HCT116 (cell line): ENCODE results near the gene OR2AE1. TPM values are rescaled to one million over a fixed set of nuclear protein-coding genes. Genes with fewer than 3 reads are reported as not detected.

Source experiments
- ATAC-seq: fragments of 200-7000 bp; cut with Tn5 transposase; 2 replicates; pipeline ENCODE4 v1.9.1; 2020; ENCODE audit warnings: mild to moderate bottlenecking, moderate library complexity
- BruUV-seq: library from RNA; stranded (reverse); fragments of 400-500 nt; replicated peaks from 2 replicates; lab custom pipeline; 2021; lab: Mats Ljungman, UMichigan
- CTCF ChIA-PET: fragments of 300-600 bp; sonication (Branson Sonifier 250); formaldehyde crosslinking; loops from one replicate; lab custom pipeline; 2021; ENCODE audit warnings: antibody characterized with exemption; lab: Charles Lee
- POLR2A ChIA-PET: fragments of 300-600, 350-600 bp; sonication (Branson Sonifier 250); formaldehyde crosslinking; loops from one replicate; lab custom pipeline; 2021; ENCODE audit warnings: antibody characterized with exemption; lab: Charles Lee
- RAD21 ChIA-PET, 2 experiments: fragments of 300-600 bp; sonication (Branson Sonifier 250); formaldehyde crosslinking; loops; one replicate each; lab custom pipeline; 2023; ENCODE audit warnings: low total read pairs in 2 of 2; ENCODE audit not compliant: uncharacterized antibody in 2 of 2, unreplicated experiment in 2 of 2, low non-redundant PET in 1 of 2; lab: Charles Lee
- DNase-seq: peaks from one replicate; pipeline ENCODE4 v3.0.0-alpha.2; 2010; ENCODE audit warnings: low read depth, low spot score
- H2AFZ ChIP-seq: fragments of 200-600 bp; shearing (Covaris generic), sonication (generic); 2 replicates; pipeline ENCODE4 v1.6.1; 2017; ENCODE audit warnings: low read depth, mixed run types, mixed read lengths, antibody characterized with exemption, low read length; ENCODE audit not compliant: poor library complexity, severe bottlenecking
- H3K27ac ChIP-seq: 2 replicates; pipeline ENCODE4 v1.5.1; 2012; ENCODE audit warnings: low read depth, low read length
- H3K27me3 ChIP-seq: fragments of 200-600 bp; sonication (generic); 2 replicates; pipeline ENCODE4 v1.6.1; 2016; ENCODE audit warnings: mixed run types, low read length, mixed read lengths; ENCODE audit not compliant: insufficient read depth
- H3K36me3 ChIP-seq, 2 experiments: fragments of 200-500 bp in 1 of 2; fragments of 200-600 bp in 1 of 2; sonication (Bioruptor generic) in 1 of 2; sonication (generic) in 1 of 2; 2 replicates each; pipeline versions ENCODE4 v1.5.1 to v1.6.1; 2014 to 2016; ENCODE audit warnings: low read length in 2 of 2, inconsistent platforms in 1 of 2, mixed read lengths in 1 of 2, mixed run types in 1 of 2; ENCODE audit not compliant: insufficient read depth in 2 of 2, control insufficient read depth in 1 of 2
- H3K4me1 ChIP-seq, 2 experiments: fragments of 200-600 bp in 1 of 2; sonication (generic) in 1 of 2; 2 replicates each; pipeline versions ENCODE4 v1.5.1 to v1.6.1; 2012 to 2017; ENCODE audit warnings: low read length in 2 of 2, inconsistent platforms in 1 of 2, mild to moderate bottlenecking in 1 of 2, mixed read lengths in 1 of 2, mixed run types in 1 of 2, moderate library complexity in 1 of 2; ENCODE audit not compliant: insufficient read depth in 2 of 2, control insufficient read depth in 1 of 2
- H3K4me2 ChIP-seq: fragments of 200-600 bp; sonication (generic); 2 replicates; pipeline ENCODE4 v1.6.1; 2017; ENCODE audit warnings: mixed run types, low read length, mixed read lengths
- H3K4me3 ChIP-seq, 2 experiments: fragments of 200-600 bp in 1 of 2; sonication (generic) in 1 of 2; replicated peaks in 1 of 2; 2 replicates each; pipeline ENCODE4 v1.5.1; 2011 to 2016; ENCODE audit warnings: low read length in 2 of 2, control low read depth in 1 of 2, low read depth in 1 of 2, mild to moderate bottlenecking in 1 of 2, mixed read lengths in 1 of 2, mixed run types in 1 of 2
- H3K79me2 ChIP-seq: fragments of 200-600 bp; sonication (generic); 2 replicates; pipeline ENCODE4 v1.6.1; 2017; ENCODE audit warnings: mild to moderate bottlenecking, mixed run types, low read length, moderate library complexity, mixed read lengths; ENCODE audit not compliant: insufficient read depth
- H3K9ac ChIP-seq: fragments of 200-600 bp; sonication (generic); 2 replicates; pipeline ENCODE4 v1.6.1; 2016; ENCODE audit warnings: low read length, mixed read lengths
- H3K9me2 ChIP-seq: fragments of 200-600 bp; sonication (generic), shearing (Covaris generic); 2 replicates; pipeline ENCODE4 v1.6.1; 2017; ENCODE audit warnings: mixed run types, mild to moderate bottlenecking, moderate library complexity; ENCODE audit not compliant: insufficient read depth
- H3K9me3 ChIP-seq, 2 experiments: fragments of 200-500 bp in 1 of 2; fragments of 200-600 bp in 1 of 2; sonication (Bioruptor generic) in 1 of 2; sonication (generic) in 1 of 2; 2 replicates each; pipeline ENCODE4 v1.6.1; 2014 to 2017; ENCODE audit warnings: low read length in 2 of 2, mixed read lengths in 2 of 2, inconsistent platforms in 1 of 2, low read depth in 1 of 2, mild to moderate bottlenecking in 1 of 2, mixed run types in 1 of 2, moderate library complexity in 1 of 2; ENCODE audit not compliant: control insufficient read depth in 1 of 2, insufficient read depth in 1 of 2
- H4K20me1 ChIP-seq: fragments of 200-600 bp; sonication (generic), shearing (Covaris generic); 2 replicates; pipeline ENCODE4 v1.6.1; 2017; ENCODE audit warnings: mixed run types, mild to moderate bottlenecking, moderate library complexity; ENCODE audit not compliant: insufficient read depth
- CBX3 ChIP-seq: IDR thresholded peaks from 2 replicates; pipeline ENCODE4 v1.6.1; 2012; ENCODE audit warnings: low read depth
- CEBPB ChIP-seq: IDR thresholded peaks from 2 replicates; pipeline ENCODE4 v1.6.1; 2012; ENCODE audit warnings: low read depth
- CTCF ChIP-seq, 3 experiments: fragments of 200-600 bp in 1 of 3; sonication (generic) in 1 of 3; IDR thresholded peaks in 2 of 3; conservative IDR thresholded peaks in 1 of 3; 2 replicates each; pipeline ENCODE4 v1.5.1; 2012 to 2017; ENCODE audit warnings: low read depth in 2 of 3, low read length in 2 of 3, antibody characterized with exemption in 1 of 3, borderline replicate concordance in 1 of 3, control low read depth in 1 of 3, mild to moderate bottlenecking in 1 of 3, mixed read lengths in 1 of 3, mixed run types in 1 of 3, moderate library complexity in 1 of 3; ENCODE audit not compliant: insufficient read depth in 1 of 3
- EGR1 ChIP-seq: IDR thresholded peaks from 2 replicates; pipeline ENCODE4 v1.6.1; 2012; ENCODE audit warnings: low read depth
- ELF1 ChIP-seq: IDR thresholded peaks from 2 replicates; pipeline ENCODE4 v1.6.1; 2012; ENCODE audit warnings: low read depth, borderline replicate concordance
- EZH2phosphoT487 ChIP-seq: fragments of 200-600 bp; IDR thresholded peaks from 2 replicates; pipeline ENCODE4 v1.6.1; 2018; ENCODE audit warnings: antibody characterized with exemption, borderline replicate concordance
- FOSL1 ChIP-seq: IDR thresholded peaks from 2 replicates; pipeline ENCODE4 v1.6.1; 2012; ENCODE audit warnings: low read depth
- JUND ChIP-seq: IDR thresholded peaks from 2 replicates; pipeline ENCODE4 v1.6.1; 2012
- MAX ChIP-seq: IDR thresholded peaks from 2 replicates; pipeline ENCODE4 v1.6.1; 2012
- POLR2A ChIP-seq: IDR thresholded peaks from 2 replicates; pipeline ENCODE4 v1.7.0; 2011; ENCODE audit warnings: borderline replicate concordance; ENCODE audit not compliant: insufficient read depth, insufficient read length; ENCODE audit errors: extremely low read depth
- POLR2AphosphoS5 ChIP-seq: IDR thresholded peaks from 2 replicates; pipeline ENCODE4 v1.6.1; 2011; ENCODE audit warnings: mild to moderate bottlenecking, low read depth, low read length, moderate library complexity
- RAD21 ChIP-seq: IDR thresholded peaks from 2 replicates; pipeline ENCODE4 v1.6.1; 2012; ENCODE audit warnings: low read depth, mild to moderate bottlenecking
- REST ChIP-seq: IDR thresholded peaks from 2 replicates; pipeline ENCODE4 v1.6.1; 2012; ENCODE audit warnings: low read depth
- SIN3A ChIP-seq: IDR thresholded peaks from 2 replicates; pipeline ENCODE4 v1.6.1; 2012; ENCODE audit warnings: low read depth
- SRF ChIP-seq: IDR thresholded peaks from 2 replicates; pipeline ENCODE4 v1.6.1; 2012; ENCODE audit warnings: low read depth
- TCF7L2 ChIP-seq: IDR thresholded peaks from 2 replicates; pipeline ENCODE4 v1.7.0; 2011; ENCODE audit warnings: borderline replicate concordance, inconsistent platforms; ENCODE audit not compliant: insufficient read depth, insufficient read length; ENCODE audit errors: extremely low read depth
- YY1 ChIP-seq: IDR thresholded peaks from 2 replicates; pipeline ENCODE4 v1.6.1; 2011; ENCODE audit warnings: low read length, low read depth, moderate library complexity, mild to moderate bottlenecking; ENCODE audit not compliant: insufficient replicate concordance; ENCODE audit errors: extremely low read depth
- ZBTB33 ChIP-seq: IDR thresholded peaks from 2 replicates; pipeline ENCODE4 v1.6.1; 2011; ENCODE audit warnings: mild to moderate bottlenecking, low read length, moderate library complexity; ENCODE audit not compliant: insufficient replicate concordance; ENCODE audit errors: extremely low read depth
- ZFX ChIP-seq: fragments of 450-650 bp; IDR thresholded peaks from 2 replicates; pipeline ENCODE4 v1.6.1; 2017
- ZNF274 ChIP-seq: fragments of 200-500 bp; sonication (Bioruptor generic); IDR thresholded peaks from 2 replicates; pipeline ENCODE4 v1.6.1; 2014; ENCODE audit warnings: mild to moderate bottlenecking, low read depth, low read length, inconsistent platforms
- intact Hi-C: fragments of 100-400 bp; cut with micrococcal nuclease; formaldehyde crosslinking; loops from 2 replicates; pipeline ENCODE4 v1.10.0; 2022
- total RNA-seq: library from RNA; stranded (reverse); gene quantifications from one replicate; pipeline ENCODE4 v1.2.1, GENCODE V29; 2021; ENCODE audit not compliant: unreplicated experiment

OR2AE1 gene
- total RNA-seq, 1 experiment from 2014 or later = not detected

- intact Hi-C loops = no loop called here
- CTCF ChIA-PET = no interaction called here
These were observed 12.9 kb downstream of the OR2AE1 start for GRCh38 chr7:99863847-99864440.

More at GRCh38 chr7:99863847-99864440, 12.9 kb downstream of the OR2AE1 start:
- ATAC-seq = no peak
- Histone ChIP-seq H3K9ac (no peak overlapping the region), H3K79me2 (no peaks in the 10 kb centered on the region), H3K36me3 (no peaks in the 10 kb centered on the region), H3K9me3 (no peaks in the 10 kb centered on the region), H4K20me1 (no peaks in the 10 kb centered on the region), H3K4me3 (no peak overlapping the region)
- POLR2A ChIA-PET = interaction anchor here (0.7 kb wide), 1 partner anchor 13 kb away, joined by 3 read pairs; no protein-coding TSS in a partner anchor
- DNase-seq = no peak
- RAD21 ChIA-PET = no interaction called here
- TF ChIP-seq JUND = no peak
- no peak for TF ChIP-seq ZNF274
- no peak for TF ChIP-seq POLR2A
- no peak for TF ChIP-seq EZH2phosphoT487
- no peak for TF ChIP-seq YY1
- TF ChIP-seq CEBPB = no peak
- no peak for TF ChIP-seq SRF
- TF ChIP-seq MAX = no peak
- no peak for TF ChIP-seq SIN3A
- no peak for TF ChIP-seq REST
- TF ChIP-seq ZFX = no peak
- no peak for TF ChIP-seq POLR2AphosphoS5
- TF ChIP-seq FOSL1 = no peak
- TF ChIP-seq CTCF (IDR thresholded peaks at IDR 0.05 in 2 of 3, conservative IDR thresholded peaks at IDR 0.05 in 1 of 3; ENCODE audit: borderline replicate concordance in 1 of 3, insufficient read depth in 1 of 3, low read depth in 2 of 3, low read length in 2 of 3) = no peak
- TF ChIP-seq EGR1 = no peak
- TF ChIP-seq ZBTB33 = no peak
- TF ChIP-seq CBX3 = no peak
- no peak for TF ChIP-seq TCF7L2
- TF ChIP-seq RAD21 = no peak
- no peak for TF ChIP-seq ELF1
- TF ChIP-seq, all 23 proteins: peak for 0
- Histone ChIP-seq H3K4me1 (peaks cover 0 to 9% of the 10 kb centered on the region in 2 experiments; a peak in 2 of 4 replicates), H3K9me2 (no peaks in the 10 kb centered on the region), H2AFZ (no peak overlapping the region), H3K4me2 (no peak overlapping the region), H3K27me3 (no peaks in the 10 kb centered on the region), H3K27ac (no peak overlapping the region)
- BruUV-seq = no TSS peak
